Measurements from ENCODE around the gene RTL1. TPM values are rescaled to one million over a fixed set of nuclear protein-coding genes. Genes with fewer than 3 reads are reported as not detected.

Gene RTL1
- total RNA-seq, 2 donors from 2014 or later, result 0.80 TPM; not detected in 1

- TF ChIP-seq CTCF (IDR thresholded peaks at IDR 0.05) (no peak), POLR2A (IDR thresholded peaks at IDR 0.05) (no peak)
- H3K9me3 ChIP-seq, result no peaks in the 10 kb centered on the region
- no peaks in the 10 kb centered on the region for H3K4me1 ChIP-seq (replicated peaks)
- no peak overlapping the region for H3K4me3 ChIP-seq
- no peak for DNase-seq (ENCODE audit: low spot score)
- no peaks in the 10 kb centered on the region for H3K36me3 ChIP-seq
- H3K27me3 ChIP-seq (replicated peaks; ENCODE audit: insufficient read depth), result no peaks in the 10 kb centered on the region
- intact Hi-C loops (cut with DNase I), result no loop called here
- 96% methylated on average over 10 of the region's 10 CpGs for WGBS
- H3K27ac ChIP-seq, result no peak overlapping the region
Observed at GRCh38 chr14:100891051-100891450, 12.5 kb downstream of the RTL1 start.

- Histone ChIP-seq H3K4me3 (no peak overlapping the region), H3K27ac (no peak overlapping the region), H3K36me3 (no peaks in the 10 kb centered on the region), H3K9me3 (no peaks in the 10 kb centered on the region), H3K4me1 (replicated peaks) (no peaks in the 10 kb centered on the region), H3K27me3 (replicated peaks; ENCODE audit: insufficient read depth) (no peaks in the 10 kb centered on the region)
- intact Hi-C loops (cut with DNase I), result no loop called here
- WGBS, result 92% methylated on average over 8 of the region's 8 CpGs
- TF ChIP-seq POLR2A (IDR thresholded peaks at IDR 0.05) (no peak), POLR2AphosphoS5 (IDR thresholded peaks at IDR 0.05) (no peak), CTCF (IDR thresholded peaks at IDR 0.05) (no peak)
- no peak for DNase-seq (ENCODE audit: low spot score)
Observed at GRCh38 chr14:100890061-100890850, 13.3 kb downstream of the RTL1 start.

- Histone ChIP-seq H3K27me3 (replicated peaks; ENCODE audit: insufficient read depth) (no peaks in the 10 kb centered on the region), H3K36me3 (no peaks in the 10 kb centered on the region), H3K4me1 (replicated peaks) (no peaks in the 10 kb centered on the region), H3K27ac (no peak overlapping the region), H3K9me3 (no peaks in the 10 kb centered on the region), H3K4me3 (no peak overlapping the region)
- no peak for TF ChIP-seq POLR2AphosphoS5 (IDR thresholded peaks at IDR 0.05)
- TF ChIP-seq POLR2A (IDR thresholded peaks at IDR 0.05), result no peak
- no peak for TF ChIP-seq CTCF (IDR thresholded peaks at IDR 0.05)
- no peak for DNase-seq (ENCODE audit: low spot score)
- 94% methylated on average over 6 of the region's 6 CpGs for WGBS
- intact Hi-C loops (cut with DNase I), result no loop called here
Observed at GRCh38 chr14:100889641-100890040, 13.9 kb downstream of the RTL1 start.

- intact Hi-C loops (cut with DNase I), result no loop called here
- no peak overlapping the region for H3K27ac ChIP-seq
- H3K4me3 ChIP-seq, result no peak overlapping the region
- H3K36me3 ChIP-seq, result no peaks in the 10 kb centered on the region
- H3K27me3 ChIP-seq (replicated peaks; ENCODE audit: insufficient read depth), result no peaks in the 10 kb centered on the region
- H3K4me1 ChIP-seq (replicated peaks), result no peaks in the 10 kb centered on the region
- no peak for DNase-seq (ENCODE audit: low spot score)
- TF ChIP-seq CTCF (IDR thresholded peaks at IDR 0.05) (no peak), POLR2AphosphoS5 (IDR thresholded peaks at IDR 0.05) (no peak), POLR2A (IDR thresholded peaks at IDR 0.05) (no peak)
- no peaks in the 10 kb centered on the region for H3K9me3 ChIP-seq
- WGBS, result 23% methylated on average over 5 of the region's 5 CpGs
Observed at GRCh38 chr14:100888789-100889315, 14.7 kb downstream of the RTL1 start.
